ENCODE results near the gene MIB2. TPM values are rescaled to one million over a fixed set of nuclear protein-coding genes. Genes with fewer than 3 reads are reported as not detected.

MIB2 gene
- total RNA-seq, 1 donor from 2014 or later, result 78.2 TPM

- Histone ChIP-seq H3K27me3 (ENCODE audit: control insufficient read depth, insufficient read depth, low read length) (peaks cover 8% of the 10 kb centered on the region), H3K36me3 (ENCODE audit: control insufficient read depth, insufficient read depth, low read length) (no peaks in the 10 kb centered on the region), H3K4me3 (ENCODE audit: low read depth, low read length) (no peak overlapping the region)
- DNase-seq (ENCODE audit: low read depth), result no peak
- no peak for TF ChIP-seq CTCF (IDR thresholded peaks at IDR 0.05; ENCODE audit: insufficient read depth, low read length, severe bottlenecking)
- no peak for FAIRE-seq
Measured at GRCh38 chr1:1600861-1601563, 14.3 kb upstream of the MIB2 start.

- DNase-seq (ENCODE audit: low read depth) (no peak), FAIRE-seq (no peak)
- Histone ChIP-seq H3K36me3 (ENCODE audit: control insufficient read depth, insufficient read depth, low read length) (no peaks in the 10 kb centered on the region), H3K27me3 (ENCODE audit: control insufficient read depth, insufficient read depth, low read length) (peaks cover 3% of the 10 kb centered on the region), H3K4me3 (ENCODE audit: low read depth, low read length) (no peak overlapping the region)
- TF ChIP-seq CTCF (IDR thresholded peaks at IDR 0.05; ENCODE audit: insufficient read depth, low read length, severe bottlenecking), result no peak
Measured at GRCh38 chr1:1601564-1602303, 13.6 kb upstream of the MIB2 start.

- no peak for TF ChIP-seq CTCF (IDR thresholded peaks at IDR 0.05; ENCODE audit: insufficient read depth, low read length, severe bottlenecking)
- no peak for FAIRE-seq
- DNase-seq (ENCODE audit: low read depth), result no peak
- H3K4me3 ChIP-seq (ENCODE audit: low read depth, low read length), result no peak overlapping the region
- no peaks in the 10 kb centered on the region for H3K27me3 ChIP-seq (ENCODE audit: control insufficient read depth, insufficient read depth, low read length)
- H3K36me3 ChIP-seq (ENCODE audit: control insufficient read depth, insufficient read depth, low read length), result no peaks in the 10 kb centered on the region
Measured at GRCh38 chr1:1602304-1602967, 12.9 kb upstream of the MIB2 start.

- Histone ChIP-seq H3K27me3 (ENCODE audit: control insufficient read depth, insufficient read depth, low read length) (no peaks in the 10 kb centered on the region), H3K4me3 (ENCODE audit: low read depth, low read length) (no peak overlapping the region), H3K36me3 (ENCODE audit: control insufficient read depth, insufficient read depth, low read length) (no peaks in the 10 kb centered on the region)
- DNase-seq (ENCODE audit: low read depth) (no peak), FAIRE-seq (no peak)
- no peak for TF ChIP-seq CTCF (IDR thresholded peaks at IDR 0.05; ENCODE audit: insufficient read depth, low read length, severe bottlenecking)
Measured at GRCh38 chr1:1602968-1603506, 12.3 kb upstream of the MIB2 start.

- Histone ChIP-seq H3K36me3 (ENCODE audit: control insufficient read depth, insufficient read depth, low read length) (no peaks in the 10 kb centered on the region), H3K27me3 (ENCODE audit: control insufficient read depth, insufficient read depth, low read length) (no peaks in the 10 kb centered on the region), H3K4me3 (ENCODE audit: low read depth, low read length) (no peak overlapping the region)
- TF ChIP-seq CTCF (IDR thresholded peaks at IDR 0.05; ENCODE audit: insufficient read depth, low read length, severe bottlenecking), result no peak
- FAIRE-seq, result no peak
- DNase-seq (ENCODE audit: low read depth), result no peak
Measured at GRCh38 chr1:1603671-1604373, 11.5 kb upstream of the MIB2 start.

Data from bronchial epithelial cell (primary cell).